ENCODE data around the gene RGS8. TPM values are rescaled to one million over a fixed set of nuclear protein-coding genes. Genes with fewer than 3 reads are reported as not detected.

The RGS8 gene
- total and polyA plus RNA-seq, 4 donors, result 0.05 TPM; not detected in 3

DNA sequence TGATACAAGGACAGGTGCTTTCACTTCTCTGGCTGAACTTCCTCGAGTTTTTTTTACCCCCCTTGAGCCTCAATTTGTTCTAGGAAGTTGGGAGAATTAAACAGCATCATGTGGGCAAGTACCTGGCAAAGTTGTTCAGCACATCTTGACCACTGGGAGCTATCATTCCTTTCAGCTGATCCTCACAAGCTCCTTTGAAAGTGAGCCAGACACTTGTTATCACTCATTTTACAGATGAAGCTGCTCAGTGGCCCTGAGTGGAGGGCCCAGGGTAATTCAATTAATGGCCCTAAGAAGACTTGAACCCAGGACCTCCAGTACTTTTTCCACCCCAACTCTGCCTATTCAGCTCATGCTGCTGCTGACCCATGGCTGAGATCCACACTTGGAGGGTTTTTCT lies 2.0 kb downstream of the RGS8 start:
- no peaks in the 10 kb centered on the region for H3K9me3 ChIP-seq (ENCODE audit: control insufficient read depth in 4 of 4, low read length in 3 of 4)
- 35% methylated on average over 1 of the region's 1 CpG for WGBS
- no peaks in the 10 kb centered on the region for H3K4me1 ChIP-seq (ENCODE audit: control insufficient read depth in 4 of 4, insufficient read depth in 4 of 4, low read length in 3 of 4)
- H3K9ac ChIP-seq (ENCODE audit: low read depth in 1 of 2, low read length in 2 of 2), result no peak overlapping the region
- H3K27me3 ChIP-seq (ENCODE audit: control insufficient read depth in 4 of 4, insufficient read depth in 4 of 4, low read length in 3 of 4), result no peaks in the 10 kb centered on the region
- no peaks in the 10 kb centered on the region for H3K36me3 ChIP-seq (ENCODE audit: control insufficient read depth in 4 of 4, insufficient read depth in 3 of 4, low read depth in 1 of 4, low read length in 3 of 4)
- TF ChIP-seq HNF4A (conservative IDR thresholded peaks at IDR 0.05) (no peak), NR2F2 (IDR thresholded peaks at IDR 0.05) (no peak), SP1 (IDR thresholded peaks at IDR 0.05) (no peak), EGR1 (IDR thresholded peaks at IDR 0.05; ENCODE audit: low read depth in 2 of 2) (no peak), JUND (IDR thresholded peaks at IDR 0.05) (no peak), RAD21 (IDR thresholded peaks at IDR 0.05) (no peak), RXRA (IDR thresholded peaks at IDR 0.05) (no peak), ATF3 (IDR thresholded peaks at IDR 0.05) (no peak), YY1 (IDR thresholded peaks at IDR 0.05) (no peak), FOXA2 (IDR thresholded peaks at IDR 0.05) (no peak)
- H3K4me3 ChIP-seq (ENCODE audit: low read depth in 1 of 3, low read length in 3 of 3), result no peak overlapping the region
- DNase-seq (ENCODE audit: low spot score), result no peak
- no peak overlapping the region for H3K27ac ChIP-seq (ENCODE audit: low read depth in 1 of 2, low read length in 2 of 2)

- Histone ChIP-seq H3K36me3 (ENCODE audit: control insufficient read depth in 4 of 4, insufficient read depth in 3 of 4, low read depth in 1 of 4, low read length in 3 of 4) (no peaks in the 10 kb centered on the region), H3K4me1 (ENCODE audit: control insufficient read depth in 4 of 4, insufficient read depth in 4 of 4, low read length in 3 of 4) (no peaks in the 10 kb centered on the region), H3K9me3 (ENCODE audit: control insufficient read depth in 4 of 4, low read length in 3 of 4) (no peaks in the 10 kb centered on the region), H3K27ac (ENCODE audit: low read depth in 1 of 2, low read length in 2 of 2) (no peak overlapping the region), H3K4me3 (ENCODE audit: low read depth in 1 of 3, low read length in 3 of 3) (no peak overlapping the region), H3K9ac (ENCODE audit: low read depth in 1 of 2, low read length in 2 of 2) (no peak overlapping the region), H3K27me3 (ENCODE audit: control insufficient read depth in 4 of 4, insufficient read depth in 4 of 4, low read length in 3 of 4) (no peaks in the 10 kb centered on the region)
- WGBS, result 86% methylated on average over 8 of the region's 8 CpGs
- TF ChIP-seq, protein P1, sequence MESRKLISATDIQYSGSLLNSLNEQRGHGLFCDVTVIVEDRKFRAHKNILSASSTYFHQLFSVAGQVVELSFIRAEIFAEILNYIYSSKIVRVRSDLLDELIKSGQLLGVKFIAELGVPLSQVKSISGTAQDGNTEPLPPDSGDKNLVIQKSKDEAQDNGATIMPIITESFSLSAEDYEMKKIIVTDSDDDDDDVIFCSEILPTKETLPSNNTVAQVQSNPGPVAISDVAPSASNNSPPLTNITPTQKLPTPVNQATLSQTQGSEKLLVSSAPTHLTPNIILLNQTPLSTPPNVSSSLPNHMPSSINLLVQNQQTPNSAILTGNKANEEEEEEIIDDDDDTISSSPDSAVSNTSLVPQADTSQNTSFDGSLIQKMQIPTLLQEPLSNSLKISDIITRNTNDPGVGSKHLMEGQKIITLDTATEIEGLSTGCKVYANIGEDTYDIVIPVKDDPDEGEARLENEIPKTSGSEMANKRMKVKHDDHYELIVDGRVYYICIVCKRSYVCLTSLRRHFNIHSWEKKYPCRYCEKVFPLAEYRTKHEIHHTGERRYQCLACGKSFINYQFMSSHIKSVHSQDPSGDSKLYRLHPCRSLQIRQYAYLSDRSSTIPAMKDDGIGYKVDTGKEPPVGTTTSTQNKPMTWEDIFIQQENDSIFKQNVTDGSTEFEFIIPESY (IDR thresholded peaks at IDR 0.05), result no peak
- TF ChIP-seq JUND (IDR thresholded peaks at IDR 0.05), result no peak
- TF ChIP-seq ATF3 (IDR thresholded peaks at IDR 0.05), result no peak
- no peak for TF ChIP-seq NR2F2 (IDR thresholded peaks at IDR 0.05)
- no peak for TF ChIP-seq GABPA (IDR thresholded peaks at IDR 0.05 in 1 of 2, conservative IDR thresholded peaks at IDR 0.05 in 1 of 2)
- no peak for TF ChIP-seq RAD21 (IDR thresholded peaks at IDR 0.05)
- no peak for TF ChIP-seq FOXA2 (IDR thresholded peaks at IDR 0.05)
- TF ChIP-seq MAX (IDR thresholded peaks at IDR 0.05), result no peak
- no peak for TF ChIP-seq YY1 (IDR thresholded peaks at IDR 0.05)
- TF ChIP-seq, protein P2, sequence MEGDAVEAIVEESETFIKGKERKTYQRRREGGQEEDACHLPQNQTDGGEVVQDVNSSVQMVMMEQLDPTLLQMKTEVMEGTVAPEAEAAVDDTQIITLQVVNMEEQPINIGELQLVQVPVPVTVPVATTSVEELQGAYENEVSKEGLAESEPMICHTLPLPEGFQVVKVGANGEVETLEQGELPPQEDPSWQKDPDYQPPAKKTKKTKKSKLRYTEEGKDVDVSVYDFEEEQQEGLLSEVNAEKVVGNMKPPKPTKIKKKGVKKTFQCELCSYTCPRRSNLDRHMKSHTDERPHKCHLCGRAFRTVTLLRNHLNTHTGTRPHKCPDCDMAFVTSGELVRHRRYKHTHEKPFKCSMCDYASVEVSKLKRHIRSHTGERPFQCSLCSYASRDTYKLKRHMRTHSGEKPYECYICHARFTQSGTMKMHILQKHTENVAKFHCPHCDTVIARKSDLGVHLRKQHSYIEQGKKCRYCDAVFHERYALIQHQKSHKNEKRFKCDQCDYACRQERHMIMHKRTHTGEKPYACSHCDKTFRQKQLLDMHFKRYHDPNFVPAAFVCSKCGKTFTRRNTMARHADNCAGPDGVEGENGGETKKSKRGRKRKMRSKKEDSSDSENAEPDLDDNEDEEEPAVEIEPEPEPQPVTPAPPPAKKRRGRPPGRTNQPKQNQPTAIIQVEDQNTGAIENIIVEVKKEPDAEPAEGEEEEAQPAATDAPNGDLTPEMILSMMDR (IDR thresholded peaks at IDR 0.05; ENCODE audit: low read depth, low read length, missing input control), result no peak
- no peak for TF ChIP-seq EGR1 (IDR thresholded peaks at IDR 0.05; ENCODE audit: low read depth in 2 of 2)
- TF ChIP-seq HNF4A (conservative IDR thresholded peaks at IDR 0.05), result no peak
- DNase-seq (ENCODE audit: low spot score), result no peak
Observed at GRCh38 chr1:182681568-182681912, 2.8 kb downstream of the RGS8 start.
